Neural progenitor cell (in vitro differentiated cells): ENCODE measurements around the gene CA10. TPM values are rescaled to one million over a fixed set of nuclear protein-coding genes. Genes with fewer than 3 reads are reported as not detected.

Experiments used
- DNase-seq: peaks from one replicate; pipeline ENCODE4 v3.0.0-alpha.2; 2016; ENCODE audit warnings: low spot score
- H2AFZ ChIP-seq: fragments of 200-600 bp; sonication (generic); replicated peaks from 2 replicates; pipeline ENCODE4 v1.6.1; 2016; ENCODE audit warnings: antibody characterized with exemption
- H3F3A ChIP-seq: fragments of 200-600 bp; sonication (generic); 2 replicates; pipeline ENCODE4 v1.6.1; 2016; ENCODE audit warnings: antibody characterized with exemption, low read depth
- H3K27ac ChIP-seq: fragments of 200-600 bp; sonication (generic); 2 replicates; pipeline ENCODE4 v1.5.1; 2016; ENCODE audit warnings: mild to moderate bottlenecking
- H3K27me3 ChIP-seq: fragments of 200-600 bp; sonication (generic); 2 replicates; pipeline ENCODE4 v1.6.1; 2016; ENCODE audit warnings: mild to moderate bottlenecking, moderate library complexity
- H3K36me3 ChIP-seq: fragments of 200-600 bp; sonication (generic); 2 replicates; pipeline ENCODE4 v1.5.1; 2016
- H3K4me1 ChIP-seq: fragments of 200-600 bp; sonication (generic); 2 replicates; pipeline ENCODE4 v1.6.1; 2016; ENCODE audit warnings: mixed run types
- H3K4me2 ChIP-seq: fragments of 200-600 bp; sonication (generic); 2 replicates; pipeline ENCODE4 v1.6.1; 2016
- H3K4me3 ChIP-seq: fragments of 200-600 bp; sonication (generic); 2 replicates; pipeline ENCODE4 v1.5.1; 2016
- H3K79me2 ChIP-seq: fragments of 200-600 bp; sonication (generic); 2 replicates; pipeline ENCODE4 v1.6.1; 2016; ENCODE audit warnings: low read depth
- H3K9ac ChIP-seq: fragments of 200-600 bp; sonication (generic); 2 replicates; pipeline ENCODE4 v1.6.1; 2016
- H3K9me3 ChIP-seq: fragments of 200-600 bp; sonication (generic); 2 replicates; pipeline ENCODE4 v1.5.1; 2016; ENCODE audit warnings: low read depth
- H4K20me1 ChIP-seq: fragments of 200-600 bp; sonication (generic); 2 replicates; pipeline ENCODE4 v1.6.1; 2016; ENCODE audit warnings: low read depth
- H3K27ac Mint-ChIP-seq: 3 replicates; pipeline ENCODE4 v1.8.0; 2021; ENCODE audit warnings: mixed read lengths
- H3K27me3 Mint-ChIP-seq: 2 replicates; pipeline ENCODE4 v1.8.0; 2022; ENCODE audit warnings: low read depth, mild to moderate bottlenecking, inconsistent platforms, moderate library complexity, mixed read lengths; ENCODE audit not compliant: insufficient read depth
- H3K36me3 Mint-ChIP-seq: 3 replicates; pipeline ENCODE4 v1.8.0; 2021; ENCODE audit warnings: mixed read lengths
- H3K4me1 Mint-ChIP-seq: 3 replicates; pipeline ENCODE4 v1.8.0; 2021; ENCODE audit warnings: mixed read lengths
- H3K4me3 Mint-ChIP-seq: 3 replicates; pipeline ENCODE4 v1.8.0; 2021; ENCODE audit warnings: mild to moderate bottlenecking, moderate library complexity, mixed read lengths
- H3K9me3 Mint-ChIP-seq: 3 replicates; pipeline ENCODE4 v1.8.0; 2020; ENCODE audit warnings: mixed read lengths
- CTCF ChIP-seq: fragments of 200-600 bp; sonication (generic); IDR thresholded peaks from 2 replicates; pipeline ENCODE4 v1.5.1; 2017; ENCODE audit warnings: antibody characterized with exemption, mild to moderate bottlenecking
- EZH2 ChIP-seq: fragments of 200-600 bp; sonication (generic); IDR thresholded peaks from 2 replicates; pipeline ENCODE4 v1.6.1; 2017; ENCODE audit warnings: antibody characterized with exemption, mild to moderate bottlenecking, moderate library complexity
- EZH2phosphoT487 ChIP-seq: fragments of 200-600 bp; sonication (generic); IDR thresholded peaks from 2 replicates; pipeline ENCODE4 v1.6.1; 2017; ENCODE audit warnings: antibody characterized with exemption
- total RNA-seq: library from RNA; depleted of rRNA; stranded (reverse); fragments of >200 nt; gene quantifications from 2 replicates; pipeline ENCODE4 v1.2.3, GENCODE V29; 2015; ENCODE audit warnings: low replicate concordance

Gene CA10
- total RNA-seq, 1 donor from 2014 or later = 0.65 TPM

- Histone ChIP-seq H3K4me2 (no peak overlapping the region), H3K4me3 (no peak overlapping the region), H3K9me3 (no peaks in the 10 kb centered on the region), H3K79me2 (no peaks in the 10 kb centered on the region), H4K20me1 (no peaks in the 10 kb centered on the region), H2AFZ (no peak overlapping the region), H3K9ac (no peak overlapping the region), H3K27me3 (no peaks in the 10 kb centered on the region), H3K4me1 (no peaks in the 10 kb centered on the region), H3K36me3 (no peaks in the 10 kb centered on the region), H3K27ac (no peak overlapping the region), H3F3A (no peaks in the 10 kb centered on the region)
- no peak for DNase-seq
- TF ChIP-seq EZH2 (no peak), EZH2phosphoT487 (no peak), CTCF (no peak)
- no peaks in the 10 kb centered on the region for H3K36me3 Mint-ChIP-seq
- H3K4me1 Mint-ChIP-seq = peaks cover 5% of the 10 kb centered on the region
- H3K9me3 Mint-ChIP-seq = no peaks in the 10 kb centered on the region
- H3K4me3 Mint-ChIP-seq = no peak overlapping the region
- H3K27ac Mint-ChIP-seq = no peak overlapping the region
- no peaks in the 10 kb centered on the region for H3K27me3 Mint-ChIP-seq
Observed at GRCh38 chr17:51992864-51993416, 165.6 kb downstream of the CA10 start.

- H2AFZ ChIP-seq = no peak overlapping the region
- no peaks in the 10 kb centered on the region for H3K36me3 ChIP-seq
- no peaks in the 10 kb centered on the region for H4K20me1 ChIP-seq
- DNase-seq = no peak
- H3K79me2 ChIP-seq = no peaks in the 10 kb centered on the region
- H3K36me3 Mint-ChIP-seq = no peaks in the 10 kb centered on the region
- no peak overlapping the region for H3K27ac Mint-ChIP-seq
- no peaks in the 10 kb centered on the region for H3K9me3 ChIP-seq
- TF ChIP-seq EZH2 (no peak), CTCF (no peak), EZH2phosphoT487 (no peak)
- H3K9ac ChIP-seq = no peak overlapping the region
- no peak overlapping the region for H3K27ac ChIP-seq
- no peak overlapping the region for H3K4me2 ChIP-seq
- no peaks in the 10 kb centered on the region for H3K4me1 ChIP-seq
- H3K27me3 ChIP-seq = no peaks in the 10 kb centered on the region
- no peak overlapping the region for H3K4me3 ChIP-seq
- H3K4me1 Mint-ChIP-seq = no peaks in the 10 kb centered on the region
- H3F3A ChIP-seq = no peaks in the 10 kb centered on the region
- no peaks in the 10 kb centered on the region for H3K27me3 Mint-ChIP-seq
- no peaks in the 10 kb centered on the region for H3K9me3 Mint-ChIP-seq
- no peak overlapping the region for H3K4me3 Mint-ChIP-seq
Observed at GRCh38 chr17:51971121-51971520, 187.4 kb downstream of the CA10 start.

- Histone ChIP-seq H3K27ac (no peak overlapping the region), H3K4me2 (no peak overlapping the region), H3K36me3 (no peaks in the 10 kb centered on the region), H3K4me1 (no peaks in the 10 kb centered on the region), H3F3A (no peaks in the 10 kb centered on the region), H3K9ac (no peak overlapping the region), H3K27me3 (no peaks in the 10 kb centered on the region), H3K9me3 (no peaks in the 10 kb centered on the region), H2AFZ (no peak overlapping the region), H4K20me1 (no peaks in the 10 kb centered on the region), H3K79me2 (no peaks in the 10 kb centered on the region), H3K4me3 (no peak overlapping the region)
- H3K27me3 Mint-ChIP-seq = no peaks in the 10 kb centered on the region
- H3K4me1 Mint-ChIP-seq = no peaks in the 10 kb centered on the region
- H3K4me3 Mint-ChIP-seq = no peak overlapping the region
- H3K27ac Mint-ChIP-seq = no peak overlapping the region
- no peaks in the 10 kb centered on the region for H3K36me3 Mint-ChIP-seq
- H3K9me3 Mint-ChIP-seq = peaks cover 29% of the 10 kb centered on the region
- TF ChIP-seq CTCF (no peak), EZH2 (no peak), EZH2phosphoT487 (no peak)
- no peak for DNase-seq
Observed at GRCh38 chr17:51961689-51962088, 196.8 kb downstream of the CA10 start.
